ENCODE results near the gene ULBP1.
"Not testable (repeated sequence)": the region's sequence is repeated elsewhere in the genome, so short reads cannot be mapped to it uniquely, and the experiment has no call there.

ULBP1 gene

DNA sequence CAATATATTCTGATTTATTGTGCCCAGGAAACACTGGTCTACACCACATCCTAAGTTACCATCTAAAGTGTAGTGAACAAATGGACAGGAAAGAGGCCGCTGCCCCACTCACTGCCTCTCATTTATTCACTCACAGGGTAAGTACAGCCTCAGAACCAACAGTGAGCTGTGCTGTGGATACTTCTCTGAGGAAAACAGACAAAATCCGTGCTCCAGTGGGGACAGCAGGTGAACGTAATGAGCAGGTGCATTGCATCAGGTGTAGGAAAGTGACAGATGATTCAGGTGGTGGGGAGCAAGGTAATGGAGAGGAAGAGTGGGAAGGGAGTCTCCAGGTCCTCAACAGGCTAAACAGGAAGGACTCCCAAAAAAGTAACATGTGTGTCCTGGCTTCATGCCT lies 30.3 kb upstream of the ULBP1 start:
- DNase-seq (ENCODE audit: low spot score) = no peak

DNA sequence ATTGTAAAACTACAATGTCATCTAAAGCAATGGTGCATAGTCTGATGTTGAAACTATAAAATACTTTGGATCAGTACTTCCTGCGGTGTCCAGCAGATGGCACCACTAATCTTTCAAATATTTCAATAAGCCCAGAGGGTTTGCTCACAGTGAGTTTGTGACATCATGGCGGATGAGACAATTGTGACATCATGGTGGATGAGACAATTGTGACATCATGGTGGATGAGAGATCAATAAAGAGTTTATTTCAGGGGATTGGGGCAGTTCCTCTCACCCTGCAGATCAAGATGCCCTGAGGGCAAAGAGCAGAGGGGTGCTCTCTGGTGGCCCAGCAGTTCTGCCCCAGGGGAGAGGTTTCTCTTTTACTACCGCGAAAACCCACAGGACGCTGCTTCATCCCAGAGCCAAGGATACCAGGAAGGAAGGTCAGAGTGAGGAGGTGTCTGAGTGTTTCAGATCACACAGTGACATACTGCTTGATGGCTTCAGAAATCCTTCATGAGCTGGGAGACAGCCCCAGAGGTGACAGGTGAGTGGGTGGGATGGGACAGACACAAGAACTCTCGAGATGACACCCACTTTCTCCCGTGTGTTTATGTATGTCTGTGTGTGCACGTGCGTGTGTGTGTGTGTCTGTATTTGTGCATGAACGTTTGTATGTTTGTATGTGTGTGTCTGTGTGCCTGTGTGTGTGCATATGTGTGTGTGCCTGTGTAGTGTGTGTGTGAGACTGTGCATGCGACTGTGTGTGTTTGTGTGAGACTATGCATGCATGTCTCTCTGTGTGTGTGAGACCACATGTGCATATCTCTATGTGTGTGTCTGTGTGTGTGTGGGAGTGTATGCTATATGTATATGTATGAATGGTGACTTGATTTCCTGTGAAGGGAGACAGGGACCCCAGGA lies 29.2 kb upstream of the ULBP1 start:
- peak; percentile 89 for DNase-seq (ENCODE audit: low spot score)

DNA sequence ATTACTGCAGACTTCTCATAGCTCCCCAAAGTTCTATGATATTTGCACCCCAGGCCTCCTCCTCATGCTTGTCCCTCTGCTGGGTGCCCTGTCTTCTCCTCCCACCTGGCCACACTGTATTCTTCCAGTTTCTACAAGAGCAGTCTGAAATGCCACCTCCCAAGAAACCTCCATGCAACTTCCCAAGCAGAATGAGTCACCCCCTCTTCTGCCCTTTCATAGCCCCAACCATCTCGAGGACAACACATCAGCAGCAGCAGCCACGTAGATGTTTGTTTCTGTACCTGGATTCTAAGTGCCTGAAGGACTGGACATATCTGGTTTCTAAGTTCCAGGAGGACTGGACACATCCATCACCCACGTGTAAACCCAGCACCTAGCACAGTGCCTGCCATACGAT lies 28.5 kb upstream of the ULBP1 start:
- no peak for DNase-seq (ENCODE audit: low spot score)

- no peak for DNase-seq (ENCODE audit: low spot score)
These were observed 28.1 kb upstream of the ULBP1 start for GRCh38 chr6:149935668-149936067.

GRCh38 chr6:149936743-149937142 lies 27.0 kb upstream of the ULBP1 start:
- no peak for DNase-seq (ENCODE audit: low spot score)

GRCh38 chr6:149938013-149938570 lies 25.7 kb upstream of the ULBP1 start:
- DNase-seq (ENCODE audit: low spot score) = not testable (repeated sequence)

DNA sequence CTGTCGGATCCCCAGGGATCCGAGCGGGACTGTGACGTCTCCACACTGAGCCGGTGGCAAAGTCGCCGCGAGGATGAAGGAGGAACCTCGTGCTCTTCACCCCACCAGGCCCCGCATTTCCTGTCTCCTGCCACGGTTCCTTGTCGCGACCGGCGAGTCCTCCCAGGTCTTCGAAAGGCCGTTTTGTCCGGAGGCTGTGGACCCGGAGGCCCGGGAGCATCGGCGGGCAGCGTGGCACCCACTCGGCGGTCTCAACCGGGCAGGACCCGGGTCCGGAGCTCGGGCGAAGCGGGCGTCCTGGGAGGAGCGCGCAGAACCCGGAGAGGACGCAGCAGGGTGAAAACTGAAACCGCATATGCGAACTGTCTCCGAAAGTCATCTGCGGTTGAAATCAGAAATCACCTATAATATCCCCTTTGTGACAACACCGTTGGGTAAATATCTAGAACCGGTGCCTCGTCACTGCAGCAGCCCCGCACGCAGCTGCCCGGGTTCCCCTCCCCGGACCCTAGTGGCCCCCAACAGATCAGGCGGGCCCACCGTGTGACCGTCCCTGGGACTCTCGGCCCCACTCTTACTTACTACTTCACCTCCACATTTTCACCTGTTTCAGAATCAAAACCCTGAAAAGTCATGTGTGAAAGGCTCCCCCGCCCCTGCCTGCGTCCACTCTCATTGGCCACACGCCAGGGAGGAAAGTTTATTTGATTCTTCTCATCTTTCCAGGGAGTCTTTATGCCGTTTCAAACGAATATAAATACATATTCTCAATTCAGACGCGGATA lies 25.0 kb upstream of the ULBP1 start:
- DNase-seq (ENCODE audit: low spot score) = no peak

DNA sequence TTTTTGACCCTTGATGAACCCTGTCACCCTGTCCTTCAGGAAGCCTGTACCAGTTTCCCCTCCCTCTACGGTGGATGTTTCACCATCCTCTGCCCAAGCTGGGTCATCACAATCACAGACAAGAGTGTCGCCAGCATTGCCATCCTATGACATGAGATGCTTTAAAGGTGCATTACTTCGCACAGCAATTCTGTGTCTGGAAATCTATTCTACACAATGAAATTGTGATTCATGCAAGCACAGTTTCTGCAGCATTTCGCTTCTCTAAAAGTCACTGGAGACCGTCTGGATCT lies 24.4 kb upstream of the ULBP1 start:
- no peak for DNase-seq (ENCODE audit: low spot score)

DNA sequence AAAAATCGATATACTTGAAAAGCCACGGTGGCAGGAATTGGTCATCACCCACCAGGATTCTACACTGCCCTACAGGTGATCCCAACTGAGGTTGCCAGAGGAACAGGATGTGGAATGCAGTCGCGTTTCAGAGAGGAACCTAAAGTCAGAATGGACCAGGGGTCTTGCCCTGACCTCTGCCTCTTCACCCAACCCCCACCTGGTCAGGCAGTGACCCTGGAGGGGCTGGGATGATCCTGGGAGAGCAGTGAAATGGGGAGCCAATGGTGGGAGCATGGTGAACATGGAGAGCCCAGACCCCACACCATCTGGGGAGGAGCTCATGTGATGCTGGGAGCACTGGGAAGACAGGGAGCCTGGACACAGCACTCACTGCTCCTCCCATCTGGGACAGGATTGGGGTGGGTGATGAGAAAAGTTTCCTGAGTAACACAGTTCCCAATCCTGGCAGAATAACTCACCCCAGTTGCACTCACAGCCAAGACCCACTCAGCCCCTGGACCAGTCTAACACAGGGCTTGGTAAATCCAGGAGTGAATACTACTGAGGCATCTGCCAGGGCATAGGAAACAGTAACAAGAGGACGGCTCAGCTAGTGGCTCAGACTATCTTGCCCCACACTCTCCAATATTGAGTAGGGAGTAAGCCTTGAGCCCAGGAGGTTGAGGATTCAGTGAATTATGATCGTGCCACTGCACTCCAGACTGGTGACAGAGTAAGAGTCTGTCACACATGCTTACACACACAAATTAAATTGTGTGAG lies 23.7 kb upstream of the ULBP1 start:
- DNase-seq (ENCODE audit: low spot score) = no peak

DNA sequence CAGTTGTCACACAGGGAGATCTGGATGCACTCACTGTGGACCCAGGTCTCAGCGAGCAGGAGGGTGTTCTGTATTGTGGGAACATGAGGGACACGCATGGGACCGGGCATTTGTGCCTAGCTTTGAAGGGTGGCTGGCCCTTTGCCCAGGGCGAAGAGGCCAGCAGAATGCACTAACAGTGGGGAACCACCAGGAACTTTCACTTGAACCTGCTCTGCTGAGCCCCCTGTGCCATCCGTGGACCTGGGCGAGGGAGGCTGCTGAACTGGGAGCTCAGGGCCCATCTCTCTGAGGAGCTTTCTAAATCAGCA lies 23.1 kb upstream of the ULBP1 start:
- DNase-seq (ENCODE audit: low spot score) = no peak

DNA sequence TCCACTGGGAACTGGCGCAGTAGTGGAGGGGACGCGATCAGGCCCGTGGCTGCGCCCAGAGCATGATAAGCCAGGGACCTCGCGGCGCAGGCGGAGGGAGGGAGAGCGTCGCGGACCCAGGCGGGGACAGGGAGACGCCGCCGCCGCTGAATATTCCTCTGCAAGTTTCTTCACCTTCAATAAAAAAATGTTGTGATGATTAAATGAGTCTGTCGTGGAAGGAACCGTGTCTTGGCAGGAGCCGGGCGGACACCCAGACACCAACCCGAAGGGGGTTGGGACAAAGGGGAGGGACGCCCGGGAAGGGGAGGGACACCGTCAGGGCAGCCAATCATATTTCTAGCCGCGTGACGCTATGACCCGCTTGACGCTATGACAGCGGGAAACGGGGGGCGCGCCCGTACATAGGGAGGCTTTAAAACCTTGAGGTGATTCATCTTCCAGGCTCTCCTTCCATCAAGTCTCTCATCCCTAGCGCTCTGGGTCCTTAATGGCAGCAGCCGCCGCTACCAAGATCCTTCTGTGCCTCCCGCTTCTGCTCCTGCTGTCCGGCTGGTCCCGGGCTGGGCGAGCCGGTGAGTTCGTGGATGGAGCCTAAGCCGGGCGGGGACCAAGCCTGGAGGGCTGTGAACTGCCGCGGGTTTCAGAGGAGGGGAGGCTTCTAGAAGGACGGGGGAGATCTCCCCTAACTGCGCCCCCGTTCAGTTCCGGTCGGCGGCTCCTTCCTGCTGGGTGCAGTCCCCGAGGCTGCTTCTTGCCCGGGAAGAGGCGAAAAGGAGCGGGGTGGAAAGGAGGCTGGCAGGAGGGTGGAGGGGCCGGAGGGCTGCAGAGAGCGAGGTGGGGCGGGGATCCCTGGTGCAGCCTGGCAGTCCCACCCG lies 21.9 kb upstream of the ULBP1 start, which contains the start of gene ULBP2:
Gene ULBP2 (plus strand): TSS at position 432 of the 878 bp plus-strand sequence. CDS start 59 bp downstream, at position 491.
- peak; percentile 84 for DNase-seq (ENCODE audit: low spot score)

- DNase-seq (ENCODE audit: low spot score) = no peak
These were observed 21.3 kb upstream of the ULBP1 start for GRCh38 chr6:149942461-149942829.

DNA sequence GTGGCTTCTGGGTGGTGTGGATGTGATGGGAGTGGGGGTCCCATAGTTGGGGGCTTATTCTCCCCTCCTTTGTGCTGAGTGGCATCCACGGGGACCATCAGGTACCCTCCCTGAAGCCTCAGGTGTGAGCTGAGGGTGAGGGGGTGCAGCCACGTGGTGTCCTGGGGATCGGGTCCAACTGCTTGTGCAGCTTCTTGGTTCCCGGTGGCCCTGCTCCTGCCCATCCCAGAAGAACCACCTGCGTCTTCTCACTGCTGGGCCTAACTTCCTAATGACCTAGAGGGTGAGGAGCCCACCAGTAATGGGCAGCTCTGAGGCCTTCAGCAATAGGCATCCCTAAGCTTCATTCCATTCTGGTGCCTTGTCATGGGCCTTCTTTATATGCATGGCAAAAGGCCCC lies 20.4 kb upstream of the ULBP1 start:
- not testable (repeated sequence) for DNase-seq (ENCODE audit: low spot score)

- DNase-seq (ENCODE audit: low spot score) = not testable (repeated sequence)
These were observed 18.5 kb upstream of the ULBP1 start for GRCh38 chr6:149945276-149945675.

DNA sequence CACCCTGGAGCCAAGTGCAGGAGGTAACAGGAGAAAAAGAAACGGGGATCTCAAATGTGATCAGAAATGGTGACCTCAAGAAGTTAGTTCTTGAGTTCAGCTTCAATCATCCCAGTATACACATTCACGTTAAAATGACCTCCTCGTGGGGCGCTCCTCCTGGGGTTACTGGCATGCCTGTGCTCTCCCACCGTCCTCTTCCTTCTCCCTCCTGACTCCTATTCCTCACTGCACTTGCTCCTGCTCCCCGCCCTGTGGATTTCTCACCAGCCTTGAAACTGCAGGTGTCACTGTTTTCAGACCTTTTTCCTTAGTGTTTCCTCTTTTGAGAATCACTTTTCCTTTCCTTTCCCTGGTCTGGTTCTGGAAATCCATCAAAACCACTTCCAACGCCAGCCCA lies 17.1 kb upstream of the ULBP1 start:
- DNase-seq (ENCODE audit: low spot score) = not testable (repeated sequence)

- not testable (repeated sequence) for DNase-seq (ENCODE audit: low spot score)
These were observed 16.2 kb upstream of the ULBP1 start for GRCh38 chr6:149947533-149947932.

DNA sequence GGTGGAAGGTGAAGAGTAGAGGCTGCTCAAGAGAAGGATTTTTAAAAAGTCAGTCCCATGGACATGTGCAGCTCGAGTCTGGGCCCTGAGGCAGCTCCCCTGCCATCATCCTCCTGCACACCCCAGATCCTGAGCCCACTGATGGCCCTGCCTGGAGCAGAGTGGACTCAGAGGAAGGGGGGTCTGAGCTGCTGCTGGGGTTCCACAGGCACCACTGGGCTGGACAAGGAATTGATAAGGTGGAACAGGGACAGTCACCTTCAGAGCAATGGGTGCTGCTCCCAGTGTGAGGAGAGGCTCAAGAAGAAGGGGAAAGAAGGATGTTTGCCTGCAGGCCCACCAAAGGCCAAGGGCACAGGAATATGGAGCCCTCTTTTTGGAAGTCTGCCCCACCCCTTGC lies 15.7 kb upstream of the ULBP1 start:
- DNase-seq (ENCODE audit: low spot score) = no peak

- no peak for DNase-seq (ENCODE audit: low spot score)
These were observed 15.1 kb upstream of the ULBP1 start for GRCh38 chr6:149948616-149949015.

DNA sequence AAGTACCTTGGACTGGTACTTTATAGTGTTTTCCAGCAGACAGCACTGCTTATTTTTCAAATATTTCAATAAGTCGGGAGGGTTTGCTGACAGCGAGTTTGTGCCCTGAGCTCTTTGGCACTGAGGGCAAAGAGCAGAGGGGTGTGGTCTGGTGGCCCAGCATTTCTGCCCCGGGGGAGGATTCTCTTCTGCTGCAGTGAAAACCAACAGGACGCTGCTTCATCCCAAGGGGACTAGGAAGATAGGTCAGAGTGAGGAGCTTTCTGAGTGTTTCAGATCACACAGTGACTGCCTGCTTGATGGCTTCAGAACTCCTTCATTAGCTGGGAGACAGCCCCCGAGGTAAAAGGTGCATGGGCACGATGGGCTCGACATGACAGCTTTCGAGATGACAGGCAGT lies 13.3 kb upstream of the ULBP1 start:
- no peak for DNase-seq (ENCODE audit: low spot score)

- DNase-seq (ENCODE audit: low spot score) = no peak
These were observed 12.6 kb upstream of the ULBP1 start for GRCh38 chr6:149951096-149951495.

- no peak for DNase-seq (ENCODE audit: low spot score)
These were observed 12.1 kb upstream of the ULBP1 start for GRCh38 chr6:149951626-149952025.

All from NAMALWA (cell line).